Measurements from ENCODE around the gene FAM170B.

The FAM170B gene

DNA sequence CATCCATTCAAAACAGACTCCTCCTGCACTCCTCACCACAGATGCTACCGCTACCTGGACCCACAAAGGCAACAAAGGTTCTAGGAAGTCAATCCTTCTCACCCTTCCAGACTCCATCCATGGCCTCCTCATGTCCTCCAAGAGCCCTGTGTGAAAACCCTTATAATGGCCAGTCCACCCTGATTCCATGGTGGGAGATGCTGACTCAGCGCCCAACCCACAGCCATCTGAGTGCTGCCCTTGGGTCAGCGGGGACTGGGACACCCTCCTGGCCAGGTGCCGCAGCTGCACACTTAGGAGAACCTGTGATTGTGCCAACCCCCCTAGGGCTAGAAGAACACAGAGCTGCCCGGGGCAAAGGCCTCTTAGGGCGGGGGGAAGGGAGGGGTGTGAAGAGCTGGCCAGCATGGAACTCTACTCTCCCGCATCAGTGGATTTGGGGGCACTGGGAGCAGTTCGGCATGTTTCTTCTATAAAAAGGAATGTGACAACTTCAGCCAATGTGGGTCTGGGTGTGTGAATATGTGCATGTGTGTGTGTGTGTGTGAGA is 29.0 kb upstream of the FAM170B start:
- Histone ChIP-seq H3K9me3 (no peaks in the 10 kb centered on the region), H3K4me1 (no peaks in the 10 kb centered on the region), H3K27me3 (no peaks in the 10 kb centered on the region), H3K36me3 (no peaks in the 10 kb centered on the region), H3K4me3 (ENCODE audit: low read depth, low read length) (no peak overlapping the region)
- TF ChIP-seq, protein P1, sequence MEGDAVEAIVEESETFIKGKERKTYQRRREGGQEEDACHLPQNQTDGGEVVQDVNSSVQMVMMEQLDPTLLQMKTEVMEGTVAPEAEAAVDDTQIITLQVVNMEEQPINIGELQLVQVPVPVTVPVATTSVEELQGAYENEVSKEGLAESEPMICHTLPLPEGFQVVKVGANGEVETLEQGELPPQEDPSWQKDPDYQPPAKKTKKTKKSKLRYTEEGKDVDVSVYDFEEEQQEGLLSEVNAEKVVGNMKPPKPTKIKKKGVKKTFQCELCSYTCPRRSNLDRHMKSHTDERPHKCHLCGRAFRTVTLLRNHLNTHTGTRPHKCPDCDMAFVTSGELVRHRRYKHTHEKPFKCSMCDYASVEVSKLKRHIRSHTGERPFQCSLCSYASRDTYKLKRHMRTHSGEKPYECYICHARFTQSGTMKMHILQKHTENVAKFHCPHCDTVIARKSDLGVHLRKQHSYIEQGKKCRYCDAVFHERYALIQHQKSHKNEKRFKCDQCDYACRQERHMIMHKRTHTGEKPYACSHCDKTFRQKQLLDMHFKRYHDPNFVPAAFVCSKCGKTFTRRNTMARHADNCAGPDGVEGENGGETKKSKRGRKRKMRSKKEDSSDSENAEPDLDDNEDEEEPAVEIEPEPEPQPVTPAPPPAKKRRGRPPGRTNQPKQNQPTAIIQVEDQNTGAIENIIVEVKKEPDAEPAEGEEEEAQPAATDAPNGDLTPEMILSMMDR (IDR thresholded peaks at IDR 0.05; ENCODE audit: low read depth, low read length), result no peak
- no peak for DNase-seq

GRCh38 chr10:49162063-49162462 is 28.2 kb upstream of the FAM170B start:
- DNase-seq, result no peak
- Histone ChIP-seq H3K27me3 (no peaks in the 10 kb centered on the region), H3K9me3 (no peaks in the 10 kb centered on the region), H3K36me3 (no peaks in the 10 kb centered on the region), H3K4me3 (ENCODE audit: low read depth, low read length) (no peak overlapping the region), H3K4me1 (no peaks in the 10 kb centered on the region)
- TF ChIP-seq, protein P1 (IDR thresholded peaks at IDR 0.05; ENCODE audit: low read depth, low read length), result no peak

DNA sequence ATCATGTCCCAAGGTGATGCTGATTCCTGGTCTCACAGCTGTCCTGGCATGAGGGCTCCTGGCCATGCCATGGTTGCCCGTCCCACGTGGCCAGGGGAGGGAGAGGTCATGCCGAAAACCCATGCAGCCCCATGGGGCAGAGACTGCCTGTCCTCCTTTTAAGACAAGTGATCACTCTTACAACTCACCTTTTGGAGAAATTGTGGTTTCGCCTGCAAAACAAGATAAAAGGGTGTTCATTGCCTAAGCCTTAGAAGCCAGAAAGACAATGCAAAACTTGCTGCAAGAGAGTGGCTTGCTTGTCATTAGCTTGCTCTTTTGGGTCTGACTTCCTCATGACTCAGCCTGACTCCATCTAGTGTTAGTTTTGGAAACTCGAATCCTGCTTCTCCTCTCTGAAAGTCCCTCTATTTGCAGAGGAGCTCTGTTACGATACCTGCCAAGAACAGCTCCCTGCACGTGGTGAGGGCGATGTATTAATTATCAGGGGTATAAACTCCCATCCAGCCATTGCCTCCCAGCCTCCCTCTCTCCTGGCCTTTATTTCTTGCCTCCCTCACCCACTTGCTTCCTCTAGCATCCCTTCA is 27.7 kb upstream of the FAM170B start:
- Histone ChIP-seq H3K4me1 (no peaks in the 10 kb centered on the region), H3K36me3 (no peaks in the 10 kb centered on the region), H3K9me3 (no peaks in the 10 kb centered on the region), H3K4me3 (ENCODE audit: low read depth, low read length) (no peak overlapping the region), H3K27me3 (no peaks in the 10 kb centered on the region)
- no peak for DNase-seq
- TF ChIP-seq, protein P1 (IDR thresholded peaks at IDR 0.05; ENCODE audit: low read depth, low read length), result peak; percentile 45

DNA sequence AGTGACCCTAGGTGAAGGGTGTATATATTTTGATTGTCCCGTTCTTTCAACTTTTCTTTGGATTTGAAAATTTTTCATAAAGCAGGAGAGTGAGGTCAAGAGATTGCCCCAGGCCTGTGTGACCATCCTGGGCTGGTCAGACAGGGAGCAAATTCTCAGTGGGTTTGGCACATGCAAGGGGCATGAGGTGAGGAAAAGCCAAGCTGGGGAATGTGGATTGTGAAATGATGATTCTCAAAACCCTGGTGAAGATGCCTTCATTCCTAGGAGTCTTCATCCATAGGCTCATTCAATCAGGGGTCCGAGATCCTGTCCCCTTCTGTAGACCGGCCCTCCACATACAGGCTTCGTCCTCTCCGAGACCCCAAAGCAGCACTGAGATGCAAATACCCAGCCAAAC is 27.0 kb upstream of the FAM170B start:
- Histone ChIP-seq H3K4me3 (ENCODE audit: low read depth, low read length) (no peak overlapping the region), H3K36me3 (no peaks in the 10 kb centered on the region), H3K27me3 (no peaks in the 10 kb centered on the region), H3K4me1 (no peaks in the 10 kb centered on the region), H3K9me3 (no peaks in the 10 kb centered on the region)
- no peak for DNase-seq
- TF ChIP-seq, protein P1 (IDR thresholded peaks at IDR 0.05; ENCODE audit: low read depth, low read length), result no peak

GRCh38 chr10:49160110-49160509 is 26.3 kb upstream of the FAM170B start:
- H3K4me3 ChIP-seq (ENCODE audit: low read depth, low read length), result no peak overlapping the region
- no peaks in the 10 kb centered on the region for H3K9me3 ChIP-seq
- TF ChIP-seq, protein P1 (IDR thresholded peaks at IDR 0.05; ENCODE audit: low read depth, low read length), result no peak
- H3K36me3 ChIP-seq, result no peaks in the 10 kb centered on the region
- no peaks in the 10 kb centered on the region for H3K27me3 ChIP-seq
- H3K4me1 ChIP-seq, result no peaks in the 10 kb centered on the region
- no peak for DNase-seq

GRCh38 chr10:49158915-49159314 is 25.1 kb upstream of the FAM170B start:
- TF ChIP-seq, protein P1 (IDR thresholded peaks at IDR 0.05; ENCODE audit: low read depth, low read length), result no peak
- DNase-seq, result no peak
- Histone ChIP-seq H3K36me3 (no peaks in the 10 kb centered on the region), H3K4me1 (no peaks in the 10 kb centered on the region), H3K9me3 (no peaks in the 10 kb centered on the region), H3K27me3 (no peaks in the 10 kb centered on the region), H3K4me3 (ENCODE audit: low read depth, low read length) (no peak overlapping the region)
